Neural cell (in vitro differentiated cells): ENCODE results near the gene WDR7. TPM values are rescaled to one million over a fixed set of nuclear protein-coding genes. Genes with fewer than 3 reads are reported as not detected.

Source experiments
- H2AFZ ChIP-seq: fragments of 200-600, 300-800 bp; sonication (generic), shearing (Covaris generic); 2 replicates; pipeline ENCODE4 v1.6.0; 2014; ENCODE audit warnings: low read depth, mild to moderate bottlenecking, antibody characterized with exemption, low read length, moderate library complexity
- H3F3A ChIP-seq: fragments of 200-600 bp; shearing (Covaris generic); 2 replicates; pipeline ENCODE4 v1.6.1; 2016; ENCODE audit warnings: mild to moderate bottlenecking, moderate library complexity, mixed read lengths, antibody characterized with exemption, low read length; ENCODE audit not compliant: insufficient read depth, poor library complexity, severe bottlenecking
- H3K27ac ChIP-seq: fragments of 200-600, 300-800 bp; sonication (generic), shearing (Covaris generic); 2 replicates; pipeline ENCODE4 v1.5.1; 2014; ENCODE audit warnings: mild to moderate bottlenecking, low read length, moderate library complexity
- H3K27me3 ChIP-seq: fragments of 300-800, 200-600 bp; sonication (generic), shearing (Covaris generic); 2 replicates; pipeline ENCODE4 v1.6.0; 2014; ENCODE audit warnings: mild to moderate bottlenecking, low read depth, low read length, moderate library complexity; ENCODE audit not compliant: insufficient read depth
- H3K36me3 ChIP-seq: fragments of 300-800, 200-600 bp; sonication (generic), shearing (Covaris generic); 2 replicates; pipeline ENCODE4 v1.5.1; 2014; ENCODE audit warnings: mild to moderate bottlenecking, antibody characterized with exemption, low read length, moderate library complexity; ENCODE audit not compliant: insufficient read depth
- H3K4me2 ChIP-seq: fragments of 300-800, 200-600 bp; sonication (generic), shearing (Covaris generic); 2 replicates; pipeline ENCODE4 v1.6.0; 2014; ENCODE audit warnings: mild to moderate bottlenecking, low read length
- H3K4me3 ChIP-seq: fragments of 300-800, 200-600 bp; sonication (generic), shearing (Covaris generic); 2 replicates; pipeline ENCODE4 v1.5.1; 2014; ENCODE audit warnings: mild to moderate bottlenecking, low read length, moderate library complexity
- H3K79me2 ChIP-seq: fragments of 200-600 bp; shearing (Covaris generic); replicated peaks from 2 replicates; pipeline ENCODE4 v1.6.0; 2014; ENCODE audit warnings: mild to moderate bottlenecking, low read length, moderate library complexity; ENCODE audit not compliant: insufficient read depth
- H3K9ac ChIP-seq: fragments of 300-800, 200-600 bp; sonication (generic), shearing (Covaris generic); 2 replicates; pipeline ENCODE4 v1.6.1; 2016; ENCODE audit warnings: mild to moderate bottlenecking, low read length, mixed read lengths
- H3K9me2 ChIP-seq: fragments of 200-600 bp; shearing (Covaris generic); 2 replicates; pipeline ENCODE4 v1.6.1; 2016; ENCODE audit warnings: mild to moderate bottlenecking, low read length, mixed read lengths; ENCODE audit not compliant: insufficient read depth
- H3K9me3 ChIP-seq: fragments of 200-600, 300-800 bp; sonication (generic), shearing (Covaris generic); 2 replicates; pipeline ENCODE4 v1.6.1; 2016; ENCODE audit warnings: mild to moderate bottlenecking, mixed run types, low read length, moderate library complexity, mixed read lengths
- H4K20me1 ChIP-seq: fragments of 200-600 bp; shearing (Covaris generic); 2 replicates; pipeline ENCODE4 v1.6.1; 2016; ENCODE audit warnings: mild to moderate bottlenecking, mixed run types; ENCODE audit not compliant: insufficient read depth
- CTCF ChIP-seq: fragments of 450-650 bp; IDR thresholded peaks from 2 replicates; pipeline ENCODE4 v1.5.1; 2014; ENCODE audit warnings: antibody characterized with exemption, mild to moderate bottlenecking, moderate library complexity; ENCODE audit not compliant: poor library complexity, severe bottlenecking
- EP300 ChIP-seq: fragments of 450-650 bp; conservative IDR thresholded peaks from 2 replicates; pipeline ENCODE4 v1.6.1; 2014; ENCODE audit warnings: antibody characterized with exemption, mild to moderate bottlenecking, moderate library complexity; ENCODE audit not compliant: poor library complexity, severe bottlenecking
- EZH2 ChIP-seq: fragments of 200-600, 300-800 bp; shearing (Covaris generic), sonication (generic); IDR thresholded peaks from 2 replicates; pipeline ENCODE4 v1.6.1; 2014; ENCODE audit warnings: antibody characterized with exemption, low read length, borderline replicate concordance, mild to moderate bottlenecking; ENCODE audit not compliant: insufficient read depth, poor library complexity, severe bottlenecking
- MXI1 ChIP-seq: fragments of 450-650 bp; conservative IDR thresholded peaks from 2 replicates; pipeline ENCODE4 v1.6.1; 2014; ENCODE audit warnings: antibody characterized with exemption, mild to moderate bottlenecking; ENCODE audit not compliant: poor library complexity, severe bottlenecking
- POLR2AphosphoS5 ChIP-seq: IDR thresholded peaks from 2 replicates; pipeline ENCODE4 v1.6.1; 2012
- RAD21 ChIP-seq: fragments of 450-650 bp; conservative IDR thresholded peaks from 2 replicates; pipeline ENCODE4 v1.6.1; 2014; ENCODE audit warnings: antibody characterized with exemption, mild to moderate bottlenecking, moderate library complexity
- REST ChIP-seq: IDR thresholded peaks from 2 replicates; pipeline ENCODE4 v1.6.1; 2012; ENCODE audit warnings: borderline replicate concordance
- SMC3 ChIP-seq: fragments of 450-650 bp; conservative IDR thresholded peaks from 2 replicates; pipeline ENCODE4 v1.6.1; 2014; ENCODE audit warnings: antibody characterized with exemption, mild to moderate bottlenecking, moderate library complexity; ENCODE audit not compliant: poor library complexity
- TAF1 ChIP-seq: IDR thresholded peaks from 2 replicates; pipeline ENCODE4 v1.6.1; 2012; ENCODE audit warnings: low read depth
- polyA plus RNA-seq: library from polyadenylated mRNA; depleted of rRNA; stranded (reverse); fragments of >200 nt; gene quantifications from 2 replicates; pipeline ENCODE4 v1.2.3, GENCODE V29; 2014

The WDR7 gene
- polyA plus RNA-seq, 1 donor from 2014 or later = 15.1 TPM

GRCh38 chr18:56936457-56936856 is 285.3 kb downstream of the WDR7 start:
- Histone ChIP-seq H2AFZ (no peak overlapping the region), H3F3A (no peaks in the 10 kb centered on the region), H3K27ac (no peak overlapping the region), H3K4me2 (no peak overlapping the region), H3K79me2 (no peaks in the 10 kb centered on the region), H3K9me3 (no peaks in the 10 kb centered on the region), H3K9ac (no peak overlapping the region), H3K36me3 (no peaks in the 10 kb centered on the region), H3K27me3 (no peaks in the 10 kb centered on the region), H3K4me3 (no peak overlapping the region), H4K20me1 (no peaks in the 10 kb centered on the region), H3K9me2 (no peaks in the 10 kb centered on the region)
- TF ChIP-seq REST (no peak), CTCF (no peak), EP300 (no peak), SMC3 (no peak), MXI1 (no peak), POLR2AphosphoS5 (no peak), TAF1 (no peak), EZH2 (no peak), RAD21 (no peak)

DNA sequence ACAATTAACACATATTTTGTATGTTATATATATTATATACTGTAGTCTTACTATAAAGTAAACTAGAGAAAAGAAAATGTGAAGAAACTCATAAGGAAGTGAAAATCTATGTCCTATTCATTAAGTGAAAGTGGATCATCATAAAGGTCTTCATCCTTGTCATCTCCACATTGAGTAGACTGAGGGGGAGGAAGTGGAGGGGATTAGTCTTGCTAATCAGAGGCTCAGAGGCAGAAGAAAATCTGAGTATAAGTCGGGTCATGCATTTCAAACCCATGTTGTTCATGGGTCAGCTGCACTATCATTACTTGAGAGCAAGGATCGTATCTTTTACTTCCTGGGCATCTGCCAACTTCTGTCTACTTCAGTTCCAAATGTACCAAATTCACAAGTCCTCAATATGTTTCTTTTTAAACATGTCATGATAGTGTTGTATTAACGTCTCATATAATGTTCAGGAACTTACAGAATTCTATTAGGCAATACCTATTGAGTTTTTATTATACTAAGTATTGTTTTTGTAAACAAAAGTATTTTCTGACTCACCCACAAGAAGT is 286.8 kb downstream of the WDR7 start:
- no peaks in the 10 kb centered on the region for H3K36me3 ChIP-seq
- no peaks in the 10 kb centered on the region for H3K9me3 ChIP-seq
- no peaks in the 10 kb centered on the region for H3K27me3 ChIP-seq
- H3K9ac ChIP-seq = no peak overlapping the region
- no peak overlapping the region for H3K4me2 ChIP-seq
- no peak overlapping the region for H3K27ac ChIP-seq
- no peak for TF ChIP-seq MXI1
- no peak for TF ChIP-seq EZH2
- no peak for TF ChIP-seq REST
- no peak for TF ChIP-seq EP300
- no peak for TF ChIP-seq POLR2AphosphoS5
- no peak for TF ChIP-seq RAD21
- no peak for TF ChIP-seq SMC3
- TF ChIP-seq TAF1 = no peak
- TF ChIP-seq CTCF = no peak
- H3K9me2 ChIP-seq = no peaks in the 10 kb centered on the region
- no peak overlapping the region for H2AFZ ChIP-seq
- H3K4me3 ChIP-seq = no peak overlapping the region
- H3F3A ChIP-seq = no peaks in the 10 kb centered on the region
- no peaks in the 10 kb centered on the region for H3K79me2 ChIP-seq
- no peaks in the 10 kb centered on the region for H4K20me1 ChIP-seq
